NCI-H1436 treated with DMSO at 0.1 percent for 48 hours (cell line): Measurements from ENCODE around the gene SLX4.

ENCODE experiments used
- DNase-seq: peaks from one replicate; lab custom pipeline; 2025; lab: John Stamatoyannopoulos, UW

The SLX4 gene

DNA sequence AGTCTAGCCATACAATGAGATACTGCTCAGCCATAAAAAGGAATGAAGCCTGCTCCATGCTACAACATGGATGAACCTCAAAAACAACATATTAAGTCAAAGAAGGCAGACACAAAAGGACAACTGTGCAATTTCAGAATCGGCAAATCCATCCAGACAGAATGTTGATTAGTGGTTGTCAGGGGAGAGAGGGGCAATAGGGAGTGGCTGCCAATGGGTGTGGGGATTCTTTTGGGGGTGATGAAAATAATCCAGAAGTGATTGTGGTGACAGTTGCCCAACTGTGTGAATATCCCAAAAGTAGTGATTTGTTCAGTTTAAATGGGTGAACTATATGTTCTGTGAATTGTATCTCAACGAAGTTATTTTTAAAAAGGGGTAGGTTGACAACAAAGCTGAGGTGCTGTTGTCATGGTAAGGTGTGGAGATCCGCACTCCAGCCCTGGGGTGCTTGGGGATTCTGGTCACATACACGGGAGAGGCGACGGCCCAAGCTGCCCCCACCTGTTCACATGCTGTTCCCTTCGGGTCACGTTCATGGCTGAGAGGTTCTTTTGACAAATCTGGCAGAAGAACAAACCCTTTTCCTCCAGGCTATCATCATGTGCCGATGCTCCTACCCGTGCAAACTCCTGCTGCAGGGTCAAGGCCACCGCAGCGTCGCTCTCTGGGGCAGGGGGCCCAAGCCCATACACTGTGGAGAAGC is 9.6 kb downstream of the SLX4 start:
- no peak for DNase-seq

DNA sequence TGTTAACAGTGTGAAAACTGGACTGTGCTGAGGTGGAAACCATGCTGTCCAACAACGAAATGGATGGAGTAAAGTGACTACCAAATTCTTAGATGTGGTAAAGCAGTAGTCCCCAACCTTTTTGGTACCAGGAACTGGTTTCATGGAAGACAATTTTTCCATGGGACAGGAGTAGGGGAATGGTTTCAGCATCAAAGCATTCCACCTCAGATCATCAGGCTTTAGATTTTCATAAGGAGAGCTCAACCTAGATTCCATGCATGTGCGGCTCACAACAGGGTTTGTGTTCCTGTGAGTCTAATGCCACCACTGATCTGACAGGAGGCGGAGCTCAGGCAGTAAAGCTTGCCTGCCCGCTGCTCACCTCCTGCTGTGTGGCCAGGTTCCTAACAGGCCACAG is 11.5 kb downstream of the SLX4 start:
- no peak for DNase-seq

DNA sequence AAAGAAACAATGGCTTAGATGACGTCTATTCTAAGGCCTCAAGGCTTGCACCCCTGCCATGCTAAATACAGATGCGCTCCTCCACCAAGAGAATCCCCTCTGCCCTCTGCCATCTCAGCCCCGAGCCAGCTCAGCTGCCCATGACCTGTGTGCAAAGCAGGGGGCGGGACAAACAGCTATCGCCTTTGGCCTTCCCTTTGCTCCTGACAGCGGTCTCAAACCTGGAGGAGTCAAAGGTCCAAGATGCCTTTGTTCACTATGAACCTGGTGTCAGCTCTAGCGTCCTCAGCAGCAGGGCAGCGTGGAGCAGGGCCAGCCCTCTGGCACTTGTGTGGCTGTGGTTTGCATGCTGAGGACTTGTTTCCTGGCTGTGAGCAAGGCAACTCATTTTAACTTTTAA is 12.3 kb downstream of the SLX4 start:
- no peak for DNase-seq

DNA sequence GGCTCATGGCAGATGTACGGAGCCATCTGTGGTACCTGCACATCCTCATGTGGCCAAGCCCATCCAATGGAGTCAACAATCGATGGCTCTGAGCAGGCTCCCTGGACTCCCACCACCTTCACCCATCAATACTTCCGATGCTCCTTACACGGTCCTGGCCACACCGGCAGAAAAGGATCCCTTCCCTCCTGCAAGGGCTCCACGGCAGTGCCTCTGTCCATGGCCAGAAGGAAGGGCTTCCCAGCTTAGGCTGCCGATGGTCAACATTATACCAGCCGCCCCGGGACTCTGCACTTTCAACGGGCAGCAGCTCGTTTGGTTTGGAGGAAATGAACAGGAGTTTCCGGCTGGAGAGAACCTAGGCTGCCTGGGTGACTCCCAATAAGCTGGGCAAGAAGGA is 13.2 kb downstream of the SLX4 start:
- no peak for DNase-seq

DNA sequence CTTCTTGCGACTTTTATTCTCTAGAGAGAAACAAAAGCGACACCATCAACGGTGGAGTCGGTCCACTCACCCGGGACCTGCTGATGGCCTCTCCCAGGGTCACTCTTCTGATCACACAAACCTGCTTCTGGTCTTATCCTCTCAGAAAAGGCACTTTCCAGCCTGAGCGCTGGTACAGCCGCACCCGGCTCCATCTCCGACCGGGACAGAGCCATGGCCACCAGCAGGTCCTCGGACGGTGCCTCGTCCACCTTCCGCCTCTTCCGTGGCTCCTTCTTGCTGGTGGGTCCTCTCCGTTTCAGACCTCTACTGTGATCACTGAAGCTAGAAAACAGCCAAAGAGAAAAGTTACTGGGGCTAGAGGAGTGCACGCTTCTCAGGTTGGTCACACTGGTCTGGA is 13.7 kb downstream of the SLX4 start:
- DNase-seq = no peak

DNA sequence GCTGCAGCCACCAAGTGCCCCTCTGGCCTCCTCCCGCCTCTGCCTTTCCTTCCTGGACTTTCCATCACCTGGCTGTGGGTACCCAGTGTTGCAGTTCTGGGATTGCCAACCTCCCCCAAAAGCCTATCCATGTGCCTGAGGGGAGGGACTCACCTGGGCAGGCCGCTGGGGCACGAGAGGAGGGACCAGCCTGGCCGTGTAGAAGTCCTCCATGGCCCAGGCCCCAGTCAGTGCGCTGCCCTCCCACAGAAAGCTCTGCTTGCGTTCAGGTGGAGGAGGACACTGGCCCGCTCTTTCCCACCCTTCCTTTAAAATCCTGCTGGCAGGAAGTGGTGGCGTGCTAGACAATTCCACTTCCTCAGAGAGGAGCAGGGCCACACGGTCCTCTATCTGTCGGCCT is 14.2 kb downstream of the SLX4 start:
- no peak for DNase-seq

DNA sequence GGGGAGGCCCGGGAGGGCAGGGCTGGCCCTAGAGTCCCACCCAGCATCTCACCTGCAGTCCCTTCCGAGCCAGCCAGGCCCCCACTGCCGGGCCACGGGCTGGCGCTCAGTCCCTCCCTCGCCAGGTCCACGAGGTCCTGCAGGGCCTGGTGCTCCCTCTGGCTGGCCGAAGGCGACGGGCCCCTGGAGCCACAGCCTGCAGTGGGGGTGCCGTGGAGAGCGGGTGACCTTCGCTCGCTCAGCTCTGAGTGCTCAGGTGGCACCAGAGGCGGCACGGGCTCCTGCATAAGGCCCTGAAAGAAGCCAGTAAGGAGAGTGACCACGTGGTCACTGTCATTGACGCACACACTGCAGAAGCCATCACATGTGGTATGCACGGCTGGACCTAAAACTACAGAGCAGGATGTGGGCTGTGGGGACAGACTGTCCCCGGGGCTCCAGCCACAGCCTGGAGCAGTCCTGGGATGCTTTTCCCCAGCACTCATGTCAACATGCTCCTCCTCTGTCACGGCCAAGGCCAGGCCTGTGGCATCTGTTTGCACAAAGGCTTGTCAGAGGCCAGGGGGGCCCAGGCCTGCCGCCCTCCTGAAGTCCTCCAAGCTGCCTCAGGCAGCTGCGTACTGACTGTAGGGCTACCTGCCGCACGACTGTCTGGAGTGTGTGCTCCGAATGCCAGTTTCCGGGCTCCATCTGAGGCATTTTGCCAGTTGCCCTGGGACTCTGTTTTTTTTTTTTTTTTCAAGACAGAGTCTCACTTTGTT is 15.1 kb downstream of the SLX4 start:
- no peak for DNase-seq

DNA sequence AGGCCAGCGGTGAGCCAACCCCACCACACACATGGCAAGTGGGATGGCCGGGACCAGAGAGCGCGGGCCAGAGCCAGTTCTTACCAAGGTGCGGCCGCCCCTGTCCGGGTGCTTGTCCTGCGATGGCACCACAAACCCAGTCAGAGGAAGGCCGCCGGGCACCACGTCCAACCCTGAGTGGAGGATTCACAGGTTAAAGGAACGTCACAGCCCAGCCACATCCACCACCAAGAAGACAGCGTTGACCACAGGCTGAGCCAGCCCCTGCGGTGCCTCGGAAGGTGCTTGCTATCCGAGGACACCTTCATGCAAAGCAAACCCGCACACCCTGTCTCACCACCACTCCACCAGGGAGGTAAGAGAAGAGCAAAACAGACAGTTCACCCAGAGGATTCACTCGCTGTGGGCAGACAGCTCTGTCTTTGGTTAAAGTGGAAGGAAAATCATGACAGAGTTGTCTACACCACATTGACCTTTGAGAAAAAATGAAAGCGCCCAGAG is 15.8 kb downstream of the SLX4 start:
- DNase-seq = no peak

DNA sequence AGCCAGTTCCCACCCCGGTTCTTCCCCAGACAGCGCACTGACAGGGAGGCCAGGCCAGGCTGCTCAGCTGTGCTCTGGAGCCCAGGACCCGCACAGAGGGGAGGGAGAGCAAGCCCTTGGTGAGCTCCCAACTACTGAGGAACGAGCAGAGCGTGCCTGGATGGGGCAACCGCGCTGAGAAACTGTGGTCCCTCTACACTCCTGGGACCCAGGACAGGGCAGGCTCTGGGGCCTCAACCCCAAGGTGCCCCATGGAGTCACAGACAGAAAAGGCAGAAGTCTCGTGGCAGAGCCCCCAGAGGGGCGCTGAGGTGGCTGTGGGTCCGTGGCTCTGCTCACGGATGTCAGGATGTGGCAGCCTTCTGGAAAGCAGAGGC is 16.3 kb downstream of the SLX4 start:
- no peak for DNase-seq

DNA sequence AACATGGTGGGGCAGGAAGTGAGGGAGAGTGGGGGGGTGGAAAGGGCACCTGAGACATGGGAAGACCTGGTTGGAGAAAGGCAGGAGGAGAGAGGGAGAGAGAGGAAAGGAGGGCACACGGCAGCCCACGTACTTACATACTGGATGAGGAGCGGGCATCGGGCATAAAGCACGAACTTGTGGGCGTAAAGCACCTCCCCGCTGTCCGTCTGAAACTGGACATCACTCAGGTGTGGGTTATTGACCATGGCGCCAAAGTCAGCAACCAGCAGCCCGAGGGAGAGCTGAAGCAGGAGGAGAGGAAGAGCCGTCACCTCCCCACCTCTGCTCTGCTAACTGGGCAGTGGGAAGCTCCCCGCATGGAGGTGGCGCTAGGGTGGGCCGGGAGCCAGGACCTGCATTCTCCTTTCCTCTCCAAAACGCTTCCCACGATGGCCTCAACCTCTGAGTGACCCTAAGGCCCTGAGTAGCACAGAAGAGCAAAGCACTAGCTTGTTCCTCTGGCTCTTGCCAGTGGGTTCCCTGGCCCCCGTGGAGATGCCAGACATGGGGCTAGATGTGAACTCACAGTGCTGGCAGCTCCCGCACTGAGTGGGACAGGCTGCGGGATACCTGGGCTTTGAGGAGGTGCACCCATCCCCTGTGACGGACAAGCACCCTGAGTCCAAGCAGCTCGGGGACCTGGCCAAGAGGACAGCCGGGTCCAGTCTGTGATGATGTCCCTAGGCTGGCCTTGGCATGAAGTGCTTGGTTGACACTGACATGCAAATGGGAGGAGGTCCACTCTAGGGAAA is 16.9 kb downstream of the SLX4 start:
- no peak for DNase-seq

DNA sequence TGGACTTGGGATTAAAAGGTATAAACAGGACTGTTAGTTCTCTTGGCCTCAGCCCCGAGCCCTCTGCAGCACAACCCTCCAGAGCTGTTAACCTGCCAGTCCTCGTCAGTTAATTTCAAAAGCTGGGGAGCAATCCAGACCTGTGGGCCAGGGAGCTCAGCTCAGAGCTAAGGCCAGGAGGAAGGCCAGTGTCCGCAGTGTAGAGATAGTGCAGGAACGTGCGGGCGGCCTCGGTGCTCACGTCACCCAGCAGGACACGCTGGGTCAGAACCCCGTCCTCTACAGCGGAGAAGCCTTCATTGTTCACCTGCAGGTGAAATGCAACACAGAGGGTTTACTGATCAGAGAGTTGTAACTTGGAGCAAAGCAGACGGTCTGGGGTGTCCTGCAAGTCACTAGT is 18.8 kb downstream of the SLX4 start:
- DNase-seq = no peak

DNA sequence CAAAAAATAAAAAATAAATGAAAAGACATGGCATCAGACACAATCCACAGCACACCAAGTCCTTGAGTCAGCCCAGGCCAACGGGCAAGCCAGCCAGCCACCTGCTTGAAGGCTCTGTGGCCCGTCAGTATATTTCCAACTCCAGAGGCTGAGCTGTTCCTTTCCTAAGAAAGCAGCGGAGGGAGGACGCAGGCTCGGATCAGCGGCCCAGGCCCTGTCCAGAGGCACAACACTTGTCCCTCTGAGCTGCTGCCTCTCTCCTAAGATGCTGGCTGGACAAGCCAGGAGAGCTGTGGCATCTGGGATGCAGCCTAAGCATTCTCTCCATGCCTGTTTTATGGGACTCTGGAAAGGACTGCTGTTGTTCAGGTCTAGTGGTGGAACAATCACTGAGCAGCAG is 19.4 kb downstream of the SLX4 start:
- DNase-seq = no peak

DNA sequence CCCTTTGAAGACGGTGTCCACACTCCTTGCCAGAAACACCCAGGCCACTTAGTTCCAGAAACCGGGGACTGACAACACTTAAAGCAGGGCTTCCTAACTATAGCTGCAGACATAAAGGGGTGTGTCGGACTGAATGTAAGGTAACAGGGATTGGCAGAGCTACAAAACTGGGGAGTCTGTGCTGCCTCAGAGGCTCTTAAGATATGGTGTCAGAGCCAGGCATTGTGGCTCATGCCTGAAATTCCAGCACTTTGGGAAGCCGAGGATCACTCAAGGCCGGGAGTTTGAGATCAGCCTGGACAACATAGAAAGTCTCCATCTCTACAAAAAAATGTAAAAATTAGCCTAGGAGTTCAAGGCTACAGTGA is 20.0 kb downstream of the SLX4 start:
- no peak for DNase-seq

DNA sequence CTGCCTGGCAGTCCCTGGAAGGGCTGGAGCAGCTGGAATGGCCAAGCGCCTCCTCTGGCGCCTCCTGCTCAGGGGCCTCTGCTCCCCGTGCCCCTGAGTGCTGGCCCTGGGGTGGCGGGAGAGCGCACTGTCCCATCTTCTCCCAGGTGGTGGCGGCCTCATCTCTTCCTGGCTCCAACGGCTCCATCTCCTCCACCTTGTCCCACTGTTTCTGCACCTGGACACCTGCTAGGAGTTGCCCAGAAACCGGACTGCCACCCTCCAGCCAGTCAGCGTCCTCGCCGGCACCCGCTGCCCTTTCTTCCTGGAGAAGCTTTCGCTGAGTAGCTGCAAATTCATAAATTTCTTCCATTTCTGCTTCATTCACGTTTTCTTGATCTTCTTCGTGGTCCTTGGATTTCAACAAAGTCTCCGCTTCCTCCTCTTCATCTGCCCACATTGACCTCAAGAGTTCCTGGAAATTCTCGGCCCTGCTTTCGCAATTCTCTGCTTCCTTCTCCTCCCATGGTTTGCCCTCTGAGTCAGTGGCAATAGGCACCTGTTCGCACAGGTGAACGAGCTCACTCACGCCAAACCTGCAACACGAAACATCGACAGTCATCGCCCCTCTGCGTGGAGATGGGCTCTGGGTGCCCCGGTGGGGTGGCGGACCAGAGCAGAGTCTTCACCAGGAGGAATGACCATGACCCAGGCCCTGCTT is 20.5 kb downstream of the SLX4 start:
- DNase-seq = no peak

DNA sequence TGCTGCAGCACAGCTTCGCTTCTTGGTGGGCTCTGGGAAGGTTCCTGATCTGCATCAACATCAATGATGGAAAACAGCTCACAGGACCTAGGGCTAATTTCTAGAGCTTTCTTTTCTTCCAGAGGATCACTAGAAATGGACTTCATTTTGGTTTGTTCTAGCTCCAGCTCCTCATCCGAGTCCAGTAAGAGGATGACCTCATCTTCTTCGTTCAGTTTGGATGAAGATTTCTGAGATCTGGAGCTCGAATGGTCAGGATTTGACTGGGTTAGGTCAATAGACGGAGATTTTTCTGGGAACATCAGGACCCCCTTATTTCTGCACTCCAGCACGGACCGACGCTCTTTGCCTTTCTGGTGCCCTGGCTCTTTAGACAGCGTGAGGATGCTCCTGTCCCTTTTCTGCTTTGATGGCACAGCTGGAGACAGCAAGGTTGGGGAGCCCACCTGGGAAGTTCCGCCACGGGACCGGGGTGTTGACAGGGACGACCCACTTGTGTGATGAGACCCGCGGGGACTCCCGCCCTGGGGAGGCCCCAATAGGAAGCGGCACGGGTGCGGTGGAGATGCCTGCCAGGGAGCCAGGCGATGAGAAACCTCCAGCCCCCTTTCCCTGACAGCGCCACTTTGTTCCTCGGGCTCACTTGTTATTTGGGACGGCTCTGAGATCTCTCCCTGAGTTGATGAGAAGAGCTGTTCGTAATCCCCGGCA is 21.3 kb downstream of the SLX4 start:
- no peak for DNase-seq

DNA sequence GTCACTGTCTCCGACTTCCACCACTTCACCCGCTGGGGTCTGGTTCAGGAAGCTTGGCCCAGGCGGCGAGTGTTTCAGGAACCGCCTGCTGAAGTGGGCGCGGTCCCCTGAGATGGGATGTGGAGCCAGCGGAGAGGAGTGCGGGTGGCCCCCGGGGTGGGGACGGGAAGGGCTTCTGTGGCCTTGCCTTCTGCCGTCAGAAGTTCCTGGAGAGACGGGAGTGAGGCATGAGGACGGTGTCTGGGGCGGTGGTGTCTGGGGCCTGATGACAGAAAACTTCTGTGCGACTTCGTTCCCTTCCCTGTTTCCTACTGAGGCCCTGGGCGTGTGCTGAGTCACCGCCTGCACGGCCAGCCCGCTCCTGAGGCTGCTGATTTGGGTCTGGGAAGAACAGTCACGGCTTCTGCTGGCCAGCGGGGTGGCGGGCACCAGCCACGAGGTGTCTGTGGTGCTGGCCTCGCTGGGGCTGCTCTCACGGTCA is 21.9 kb downstream of the SLX4 start:
- DNase-seq = no peak

DNA sequence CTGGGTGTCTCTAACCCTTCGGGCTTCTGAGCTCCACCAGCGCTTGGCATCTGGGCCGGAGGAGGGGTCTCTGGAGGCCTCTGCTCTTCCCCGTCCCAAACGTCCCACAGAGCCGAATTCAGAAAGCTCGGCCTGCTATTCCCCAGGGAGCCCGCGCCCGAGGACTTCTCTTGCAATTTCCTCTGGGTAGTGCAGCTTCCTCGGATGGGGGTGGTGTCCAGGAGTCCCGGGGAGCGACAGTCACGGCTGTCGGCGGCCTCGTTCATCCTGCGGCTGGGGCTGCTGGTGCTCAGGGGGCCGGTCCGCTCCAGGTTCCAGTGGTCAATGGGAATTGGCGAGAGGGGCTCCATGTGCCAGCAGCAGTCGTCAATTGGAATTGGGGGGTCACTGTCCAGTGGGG is 22.4 kb downstream of the SLX4 start:
- no peak for DNase-seq

DNA sequence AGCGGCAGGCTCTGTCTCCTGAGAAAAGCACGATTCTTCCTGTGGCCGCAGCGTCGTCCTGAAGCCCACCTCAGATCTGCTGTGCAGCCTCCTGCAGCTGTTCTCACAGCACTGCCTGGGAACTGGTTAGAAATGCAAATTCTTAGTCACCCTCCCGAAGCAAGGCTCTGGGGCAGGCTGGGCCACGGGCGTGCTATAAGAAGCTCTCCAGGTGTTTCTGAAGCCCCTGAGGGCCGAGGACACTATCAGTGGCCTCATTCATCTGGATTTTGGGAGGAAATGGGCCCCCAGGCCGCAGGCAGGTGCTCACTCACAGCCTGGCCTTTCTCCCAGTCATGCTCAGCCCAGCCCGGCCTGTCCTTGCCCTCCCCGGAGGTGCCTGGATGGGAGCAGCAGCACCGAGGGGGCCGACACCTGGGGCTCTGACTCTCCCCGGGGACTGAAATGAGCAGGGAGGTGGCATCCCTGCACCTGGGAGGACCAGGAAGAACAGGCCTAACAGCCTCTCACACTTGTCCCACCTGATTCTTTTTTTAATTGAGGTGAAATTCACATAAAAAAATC is 23.8 kb downstream of the SLX4 start:
- DNase-seq = no peak

DNA sequence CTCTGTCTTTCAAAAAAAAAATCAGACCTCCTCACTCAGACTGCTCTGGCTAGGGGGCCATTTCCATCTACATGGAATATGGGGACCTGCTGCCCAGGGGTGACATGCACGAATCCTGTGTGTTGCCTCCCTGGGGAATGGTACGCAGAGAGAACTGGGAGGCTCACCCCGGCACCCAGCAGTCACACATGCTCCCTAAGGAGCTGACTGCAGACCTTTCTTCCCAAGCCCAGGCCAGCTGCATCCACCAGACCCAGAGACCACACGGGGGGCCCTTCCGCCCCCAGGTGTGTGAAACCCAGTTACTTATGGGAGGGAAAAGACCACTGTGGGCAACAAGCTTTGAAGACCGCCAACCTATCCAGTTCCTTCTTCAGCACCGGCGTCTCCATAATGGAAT is 27.0 kb downstream of the SLX4 start:
- no peak for DNase-seq

DNA sequence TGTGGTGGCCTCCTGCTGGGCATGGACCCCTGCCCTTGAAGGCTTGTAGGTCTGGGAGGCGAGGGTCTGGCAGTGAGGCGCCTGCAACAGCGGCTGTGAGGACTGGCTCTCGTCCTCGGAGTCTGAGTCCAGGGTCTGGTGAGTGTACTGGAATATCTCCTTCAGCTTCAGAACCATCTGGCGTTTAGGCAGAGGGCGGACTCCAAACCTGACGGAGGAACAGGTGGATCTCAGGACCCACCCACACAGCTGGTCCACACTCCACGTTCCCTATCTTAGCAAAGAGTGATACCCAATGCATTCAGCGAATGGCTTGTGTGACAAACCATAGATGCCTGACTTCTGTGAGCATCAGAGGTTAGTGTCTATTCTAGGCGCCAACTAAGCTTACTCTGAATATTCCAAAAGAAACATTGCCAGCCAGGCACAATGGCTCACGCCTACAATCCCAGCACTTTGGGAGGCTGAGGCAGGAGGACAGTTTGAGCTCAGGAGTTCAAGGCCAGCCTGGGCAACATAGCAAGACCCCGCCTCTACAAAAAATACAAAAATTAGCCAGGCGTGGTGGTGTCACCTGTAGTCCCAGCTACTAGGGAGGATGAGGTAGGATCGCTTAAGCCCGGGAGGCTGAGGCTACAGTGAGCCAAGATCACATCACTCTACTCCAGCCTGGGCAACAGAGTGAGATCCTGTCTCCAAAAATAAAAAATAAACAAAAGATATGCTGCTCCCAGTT is 27.9 kb downstream of the SLX4 start:
- DNase-seq = no peak
